Measurements from ENCODE around the gene DSCAM. TPM values are rescaled to one million over a fixed set of nuclear protein-coding genes. Genes with fewer than 3 reads are reported as not detected.

The DSCAM gene
- total and polyA plus RNA-seq, 2 experiments from 2014 or later = 0.07 TPM; not detected in 1

DNA sequence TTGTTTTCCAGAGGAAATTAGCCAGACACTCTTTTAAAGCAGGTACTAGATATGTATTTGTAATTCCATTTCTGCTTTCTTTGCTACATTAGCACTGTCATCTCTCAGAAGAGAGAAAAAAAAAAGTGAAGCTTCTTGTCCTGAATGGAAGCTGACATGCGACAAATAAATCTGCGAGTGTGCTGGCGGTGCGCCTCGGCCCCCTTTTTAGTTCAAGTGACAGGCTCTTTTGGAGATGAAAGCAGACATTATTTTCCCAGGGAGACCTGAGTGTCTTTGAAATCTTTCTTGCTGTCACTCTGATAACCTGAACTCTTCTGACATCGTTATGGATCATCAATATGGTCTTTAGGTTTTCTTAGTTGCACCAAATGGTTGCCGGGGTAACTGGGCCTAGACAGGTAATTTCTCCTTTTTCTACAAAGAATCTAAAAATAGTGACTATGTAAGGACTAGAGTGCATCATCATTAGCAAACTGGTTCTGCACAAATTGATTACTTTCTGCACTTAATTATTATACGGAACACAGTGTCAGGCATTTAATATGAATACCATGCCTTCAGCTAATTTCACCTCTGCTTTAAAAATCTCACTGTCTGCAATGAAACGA lies 501.1 kb downstream of the DSCAM start:
- H3K36me3 Mint-ChIP-seq (ENCODE audit: low read depth) = 0 out of 3 replicates have a peak, but pooled peaks cover 2% of the 10 kb centered on the region
- no peak for DNase-seq (ENCODE audit: low spot score)
- Histone ChIP-seq H3K36me3 (ENCODE audit: insufficient read depth) (no peaks in the 10 kb centered on the region), H3K4me1 (ENCODE audit: insufficient read depth) (0 out of 2 replicates have a peak, but pooled peaks cover 3% of the 10 kb centered on the region), H3F3A (replicated peaks; ENCODE audit: low read depth) (no peaks in the 10 kb centered on the region), H4K20me1 (replicated peaks; ENCODE audit: insufficient read depth) (no peaks in the 10 kb centered on the region), H3K79me2 (replicated peaks; ENCODE audit: insufficient read depth) (no peaks in the 10 kb centered on the region), H2AFZ (no peak overlapping the region), H3K4me3 (no peak overlapping the region), H3K27me3 (ENCODE audit: insufficient read depth) (no peaks in the 10 kb centered on the region), H3K4me2 (no peak overlapping the region), H3K27ac (ENCODE audit: low read depth) (no peak overlapping the region), H3K9me2 (ENCODE audit: insufficient read depth) (no peaks in the 10 kb centered on the region)
- H3K27ac Mint-ChIP-seq = no peak overlapping the region
- peaks cover 1% of the 10 kb centered on the region for H3K27me3 Mint-ChIP-seq (ENCODE audit: insufficient read depth, low read depth, poor library complexity)
- H3K4me1 Mint-ChIP-seq = no peaks in the 10 kb centered on the region
- peaks cover 65% of the 10 kb centered on the region for H3K9me3 Mint-ChIP-seq
- H3K4me3 Mint-ChIP-seq = no peak overlapping the region
- ATAC-seq = no peak
- TF ChIP-seq STAT1 (IDR thresholded peaks at IDR 0.05; ENCODE audit: unreplicated experiment) (no peak), JUNB (IDR thresholded peaks at IDR 0.05; ENCODE audit: unreplicated experiment) (no peak), NANOG (IDR thresholded peaks at IDR 0.05; ENCODE audit: borderline replicate concordance) (no peak), EZH2phosphoT487 (IDR thresholded peaks at IDR 0.05; ENCODE audit: unreplicated experiment) (no peak), CREB1 (CRISPR knock-in tag; IDR thresholded peaks at IDR 0.05; ENCODE audit: low read depth) (no peak), POLR2AphosphoS5 (IDR thresholded peaks at IDR 0.05; ENCODE audit: low read depth) (no peak), ZNF114 (CRISPR knock-in tag; IDR thresholded peaks at IDR 0.05) (no peak), EZH2 (IDR thresholded peaks at IDR 0.05; ENCODE audit: low read depth, unreplicated experiment) (no peak), ZNF331 (CRISPR knock-in tag; IDR thresholded peaks at IDR 0.05; ENCODE audit: low read depth) (no peak)
- TF ChIP-seq, protein P1, sequence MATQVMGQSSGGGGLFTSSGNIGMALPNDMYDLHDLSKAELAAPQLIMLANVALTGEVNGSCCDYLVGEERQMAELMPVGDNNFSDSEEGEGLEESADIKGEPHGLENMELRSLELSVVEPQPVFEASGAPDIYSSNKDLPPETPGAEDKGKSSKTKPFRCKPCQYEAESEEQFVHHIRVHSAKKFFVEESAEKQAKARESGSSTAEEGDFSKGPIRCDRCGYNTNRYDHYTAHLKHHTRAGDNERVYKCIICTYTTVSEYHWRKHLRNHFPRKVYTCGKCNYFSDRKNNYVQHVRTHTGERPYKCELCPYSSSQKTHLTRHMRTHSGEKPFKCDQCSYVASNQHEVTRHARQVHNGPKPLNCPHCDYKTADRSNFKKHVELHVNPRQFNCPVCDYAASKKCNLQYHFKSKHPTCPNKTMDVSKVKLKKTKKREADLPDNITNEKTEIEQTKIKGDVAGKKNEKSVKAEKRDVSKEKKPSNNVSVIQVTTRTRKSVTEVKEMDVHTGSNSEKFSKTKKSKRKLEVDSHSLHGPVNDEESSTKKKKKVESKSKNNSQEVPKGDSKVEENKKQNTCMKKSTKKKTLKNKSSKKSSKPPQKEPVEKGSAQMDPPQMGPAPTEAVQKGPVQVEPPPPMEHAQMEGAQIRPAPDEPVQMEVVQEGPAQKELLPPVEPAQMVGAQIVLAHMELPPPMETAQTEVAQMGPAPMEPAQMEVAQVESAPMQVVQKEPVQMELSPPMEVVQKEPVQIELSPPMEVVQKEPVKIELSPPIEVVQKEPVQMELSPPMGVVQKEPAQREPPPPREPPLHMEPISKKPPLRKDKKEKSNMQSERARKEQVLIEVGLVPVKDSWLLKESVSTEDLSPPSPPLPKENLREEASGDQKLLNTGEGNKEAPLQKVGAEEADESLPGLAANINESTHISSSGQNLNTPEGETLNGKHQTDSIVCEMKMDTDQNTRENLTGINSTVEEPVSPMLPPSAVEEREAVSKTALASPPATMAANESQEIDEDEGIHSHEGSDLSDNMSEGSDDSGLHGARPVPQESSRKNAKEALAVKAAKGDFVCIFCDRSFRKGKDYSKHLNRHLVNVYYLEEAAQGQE (IDR thresholded peaks at IDR 0.05; ENCODE audit: unreplicated experiment) = no peak
- TF ChIP-seq, protein P2, sequence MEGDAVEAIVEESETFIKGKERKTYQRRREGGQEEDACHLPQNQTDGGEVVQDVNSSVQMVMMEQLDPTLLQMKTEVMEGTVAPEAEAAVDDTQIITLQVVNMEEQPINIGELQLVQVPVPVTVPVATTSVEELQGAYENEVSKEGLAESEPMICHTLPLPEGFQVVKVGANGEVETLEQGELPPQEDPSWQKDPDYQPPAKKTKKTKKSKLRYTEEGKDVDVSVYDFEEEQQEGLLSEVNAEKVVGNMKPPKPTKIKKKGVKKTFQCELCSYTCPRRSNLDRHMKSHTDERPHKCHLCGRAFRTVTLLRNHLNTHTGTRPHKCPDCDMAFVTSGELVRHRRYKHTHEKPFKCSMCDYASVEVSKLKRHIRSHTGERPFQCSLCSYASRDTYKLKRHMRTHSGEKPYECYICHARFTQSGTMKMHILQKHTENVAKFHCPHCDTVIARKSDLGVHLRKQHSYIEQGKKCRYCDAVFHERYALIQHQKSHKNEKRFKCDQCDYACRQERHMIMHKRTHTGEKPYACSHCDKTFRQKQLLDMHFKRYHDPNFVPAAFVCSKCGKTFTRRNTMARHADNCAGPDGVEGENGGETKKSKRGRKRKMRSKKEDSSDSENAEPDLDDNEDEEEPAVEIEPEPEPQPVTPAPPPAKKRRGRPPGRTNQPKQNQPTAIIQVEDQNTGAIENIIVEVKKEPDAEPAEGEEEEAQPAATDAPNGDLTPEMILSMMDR (conservative IDR thresholded peaks at IDR 0.05; ENCODE audit: low read depth in 2 of 2) = no peak
- TF ChIP-seq, protein P3, sequence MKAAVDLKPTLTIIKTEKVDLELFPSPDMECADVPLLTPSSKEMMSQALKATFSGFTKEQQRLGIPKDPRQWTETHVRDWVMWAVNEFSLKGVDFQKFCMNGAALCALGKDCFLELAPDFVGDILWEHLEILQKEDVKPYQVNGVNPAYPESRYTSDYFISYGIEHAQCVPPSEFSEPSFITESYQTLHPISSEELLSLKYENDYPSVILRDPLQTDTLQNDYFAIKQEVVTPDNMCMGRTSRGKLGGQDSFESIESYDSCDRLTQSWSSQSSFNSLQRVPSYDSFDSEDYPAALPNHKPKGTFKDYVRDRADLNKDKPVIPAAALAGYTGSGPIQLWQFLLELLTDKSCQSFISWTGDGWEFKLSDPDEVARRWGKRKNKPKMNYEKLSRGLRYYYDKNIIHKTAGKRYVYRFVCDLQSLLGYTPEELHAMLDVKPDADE (IDR thresholded peaks at IDR 0.05) = no peak
- TF ChIP-seq, protein P4, sequence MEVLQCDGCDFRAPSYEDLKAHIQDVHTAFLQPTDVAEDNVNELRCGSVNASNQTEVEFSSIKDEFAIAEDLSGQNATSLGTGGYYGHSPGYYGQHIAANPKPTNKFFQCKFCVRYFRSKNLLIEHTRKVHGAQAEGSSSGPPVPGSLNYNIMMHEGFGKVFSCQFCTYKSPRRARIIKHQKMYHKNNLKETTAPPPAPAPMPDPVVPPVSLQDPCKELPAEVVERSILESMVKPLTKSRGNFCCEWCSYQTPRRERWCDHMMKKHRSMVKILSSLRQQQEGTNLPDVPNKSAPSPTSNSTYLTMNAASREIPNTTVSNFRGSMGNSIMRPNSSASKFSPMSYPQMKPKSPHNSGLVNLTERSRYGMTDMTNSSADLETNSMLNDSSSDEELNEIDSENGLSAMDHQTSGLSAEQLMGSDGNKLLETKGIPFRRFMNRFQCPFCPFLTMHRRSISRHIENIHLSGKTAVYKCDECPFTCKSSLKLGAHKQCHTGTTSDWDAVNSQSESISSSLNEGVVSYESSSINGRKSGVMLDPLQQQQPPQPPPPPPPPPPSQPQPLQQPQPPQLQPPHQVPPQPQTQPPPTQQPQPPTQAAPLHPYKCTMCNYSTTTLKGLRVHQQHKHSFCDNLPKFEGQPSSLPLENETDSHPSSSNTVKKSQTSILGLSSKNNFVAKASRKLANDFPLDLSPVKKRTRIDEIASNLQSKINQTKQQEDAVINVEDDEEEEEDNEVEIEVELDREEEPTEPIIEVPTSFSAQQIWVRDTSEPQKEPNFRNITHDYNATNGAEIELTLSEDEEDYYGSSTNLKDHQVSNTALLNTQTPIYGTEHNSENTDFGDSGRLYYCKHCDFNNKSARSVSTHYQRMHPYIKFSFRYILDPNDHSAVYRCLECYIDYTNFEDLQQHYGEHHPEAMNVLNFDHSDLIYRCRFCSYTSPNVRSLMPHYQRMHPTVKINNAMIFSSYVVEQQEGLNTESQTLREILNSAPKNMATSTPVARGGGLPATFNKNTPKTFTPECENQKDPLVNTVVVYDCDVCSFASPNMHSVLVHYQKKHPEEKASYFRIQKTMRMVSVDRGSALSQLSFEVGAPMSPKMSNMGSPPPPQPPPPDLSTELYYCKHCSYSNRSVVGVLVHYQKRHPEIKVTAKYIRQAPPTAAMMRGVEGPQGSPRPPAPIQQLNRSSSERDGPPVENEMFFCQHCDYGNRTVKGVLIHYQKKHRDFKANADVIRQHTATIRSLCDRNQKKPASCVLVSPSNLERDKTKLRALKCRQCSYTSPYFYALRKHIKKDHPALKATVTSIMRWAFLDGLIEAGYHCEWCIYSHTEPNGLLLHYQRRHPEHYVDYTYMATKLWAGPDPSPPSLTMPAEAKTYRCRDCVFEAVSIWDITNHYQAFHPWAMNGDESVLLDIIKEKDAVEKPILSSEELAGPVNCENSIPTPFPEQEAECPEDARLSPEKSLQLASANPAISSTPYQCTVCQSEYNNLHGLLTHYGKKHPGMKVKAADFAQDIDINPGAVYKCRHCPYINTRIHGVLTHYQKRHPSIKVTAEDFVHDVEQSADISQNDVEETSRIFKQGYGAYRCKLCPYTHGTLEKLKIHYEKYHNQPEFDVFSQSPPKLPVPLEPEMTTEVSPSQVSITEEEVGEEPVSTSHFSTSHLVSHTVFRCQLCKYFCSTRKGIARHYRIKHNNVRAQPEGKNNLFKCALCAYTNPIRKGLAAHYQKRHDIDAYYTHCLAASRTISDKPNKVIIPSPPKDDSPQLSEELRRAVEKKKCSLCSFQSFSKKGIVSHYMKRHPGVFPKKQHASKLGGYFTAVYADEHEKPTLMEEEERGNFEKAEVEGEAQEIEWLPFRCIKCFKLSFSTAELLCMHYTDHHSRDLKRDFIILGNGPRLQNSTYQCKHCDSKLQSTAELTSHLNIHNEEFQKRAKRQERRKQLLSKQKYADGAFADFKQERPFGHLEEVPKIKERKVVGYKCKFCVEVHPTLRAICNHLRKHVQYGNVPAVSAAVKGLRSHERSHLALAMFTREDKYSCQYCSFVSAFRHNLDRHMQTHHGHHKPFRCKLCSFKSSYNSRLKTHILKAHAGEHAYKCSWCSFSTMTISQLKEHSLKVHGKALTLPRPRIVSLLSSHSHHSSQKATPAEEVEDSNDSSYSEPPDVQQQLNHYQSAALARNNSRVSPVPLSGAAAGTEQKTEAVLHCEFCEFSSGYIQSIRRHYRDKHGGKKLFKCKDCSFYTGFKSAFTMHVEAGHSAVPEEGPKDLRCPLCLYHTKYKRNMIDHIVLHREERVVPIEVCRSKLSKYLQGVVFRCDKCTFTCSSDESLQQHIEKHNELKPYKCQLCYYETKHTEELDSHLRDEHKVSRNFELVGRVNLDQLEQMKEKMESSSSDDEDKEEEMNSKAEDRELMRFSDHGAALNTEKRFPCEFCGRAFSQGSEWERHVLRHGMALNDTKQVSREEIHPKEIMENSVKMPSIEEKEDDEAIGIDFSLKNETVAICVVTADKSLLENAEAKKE (CRISPR knock-in tag; IDR thresholded peaks at IDR 0.05) = no peak

Measured in GM23338 (cell line).